Hepatic stellate cell (primary cell): Measurements from ENCODE around the gene RNF44.
"Not testable (repeated sequence)": the region's sequence is repeated elsewhere in the genome, so short reads cannot be mapped to it uniquely, and the experiment has no call there.

Experiments
- DNase-seq: peaks from one replicate; pipeline ENCODE4 v3.0.0; 2011; ENCODE audit warnings: low spot score

Gene RNF44

DNA sequence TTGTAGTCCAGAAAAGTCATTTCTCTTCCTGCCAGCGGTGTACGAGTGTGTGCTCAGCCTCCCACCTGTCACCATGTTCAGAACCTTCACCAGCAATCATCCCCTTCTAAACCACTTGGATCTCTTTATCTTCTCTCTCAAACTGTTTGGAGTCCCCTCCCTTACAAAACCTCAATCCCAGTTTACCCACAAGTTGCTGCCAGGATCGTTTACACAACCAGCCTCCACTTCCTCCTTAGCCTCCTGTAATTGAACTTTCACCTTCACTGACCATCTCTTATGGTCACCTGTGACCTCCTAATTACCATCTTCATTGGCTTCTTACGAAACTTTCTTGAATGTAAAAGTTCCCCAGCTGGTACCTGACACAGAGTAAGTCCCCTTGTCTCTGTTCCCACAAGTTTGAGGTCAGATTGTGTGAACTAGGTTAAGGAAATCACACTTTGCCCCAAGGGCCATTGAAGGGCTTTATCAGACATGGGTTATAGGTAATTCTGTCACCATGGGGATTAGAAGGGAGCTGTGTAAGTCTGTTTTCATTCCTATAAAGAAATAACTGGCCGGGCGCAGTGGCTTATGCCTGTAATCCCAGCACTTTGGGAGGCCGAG, 20.0 kb downstream of the RNF44 start:
- DNase-seq = no peak

DNA sequence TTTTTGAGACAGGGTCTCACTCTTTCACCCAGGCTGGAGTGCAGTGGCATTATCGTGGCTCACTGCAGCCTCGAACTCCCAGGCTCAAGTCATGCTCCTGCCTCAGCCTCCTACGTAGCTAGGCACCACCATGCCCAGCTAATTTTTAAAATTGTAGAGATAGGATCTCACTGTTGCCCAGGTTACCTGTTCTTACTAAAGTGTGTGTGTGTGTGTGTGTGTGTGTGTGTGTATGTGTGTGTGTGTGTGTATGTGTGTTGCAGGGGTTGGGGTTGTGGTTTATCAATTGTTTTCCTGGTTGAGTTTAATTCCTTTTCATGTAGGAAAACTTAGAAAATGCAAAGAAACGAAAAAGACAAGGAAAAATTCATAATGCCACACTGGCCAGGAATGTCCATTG, 21.8 kb downstream of the RNF44 start:
- DNase-seq = no peak

DNA sequence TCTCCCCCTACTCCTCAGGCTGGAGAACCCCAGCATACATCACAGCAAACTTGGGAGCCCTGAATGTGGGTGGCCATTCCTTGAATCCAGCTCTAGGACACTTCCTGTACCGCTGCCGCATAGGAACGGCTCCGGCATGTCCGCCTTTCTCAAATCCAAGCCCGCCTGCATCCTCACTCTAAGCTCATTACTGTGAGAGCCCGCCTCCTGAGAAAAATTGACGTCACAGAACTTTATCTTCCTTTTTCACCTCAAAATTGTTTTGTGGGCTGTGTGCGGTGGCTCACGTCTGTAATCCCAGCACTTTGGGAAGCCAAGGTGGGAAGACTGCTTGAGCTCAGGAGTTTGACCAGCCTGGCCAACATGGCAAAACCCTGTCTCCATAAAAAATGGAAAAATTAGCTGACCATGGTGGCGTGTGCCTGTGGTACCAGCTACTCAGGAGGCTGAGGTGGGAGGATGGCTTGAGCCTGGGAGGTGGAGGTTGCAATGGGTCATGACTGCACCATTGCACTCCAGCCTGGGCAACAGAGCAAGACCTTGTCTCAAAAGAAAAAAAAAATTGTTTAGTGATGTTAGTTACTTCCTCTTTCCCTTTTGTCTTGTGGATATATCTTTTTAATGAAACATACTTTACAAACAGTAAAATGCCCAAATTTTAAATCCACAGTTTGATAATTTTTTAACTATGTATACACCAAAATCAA, 22.8 kb downstream of the RNF44 start:
- DNase-seq = no peak

DNA sequence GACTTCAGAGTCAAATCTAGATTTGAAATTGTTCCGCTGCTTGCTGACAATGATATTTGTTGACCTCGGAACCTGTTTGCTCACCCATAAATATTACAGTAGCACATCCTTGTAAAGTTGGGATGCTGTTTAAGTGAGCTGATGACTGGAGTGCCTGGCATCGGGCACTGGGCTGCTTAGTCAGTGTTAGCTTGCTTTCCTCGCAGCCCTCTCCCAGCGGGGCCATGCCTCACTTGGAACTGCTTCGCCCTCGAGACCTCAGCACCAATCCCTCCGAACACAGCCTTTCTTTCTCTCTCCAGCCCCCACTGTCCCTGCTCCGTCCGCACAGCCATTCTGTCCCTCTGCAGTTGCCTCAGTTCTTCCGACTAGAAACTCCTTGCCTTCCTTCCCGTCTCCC, 23.4 kb downstream of the RNF44 start:
- no peak for DNase-seq

DNA sequence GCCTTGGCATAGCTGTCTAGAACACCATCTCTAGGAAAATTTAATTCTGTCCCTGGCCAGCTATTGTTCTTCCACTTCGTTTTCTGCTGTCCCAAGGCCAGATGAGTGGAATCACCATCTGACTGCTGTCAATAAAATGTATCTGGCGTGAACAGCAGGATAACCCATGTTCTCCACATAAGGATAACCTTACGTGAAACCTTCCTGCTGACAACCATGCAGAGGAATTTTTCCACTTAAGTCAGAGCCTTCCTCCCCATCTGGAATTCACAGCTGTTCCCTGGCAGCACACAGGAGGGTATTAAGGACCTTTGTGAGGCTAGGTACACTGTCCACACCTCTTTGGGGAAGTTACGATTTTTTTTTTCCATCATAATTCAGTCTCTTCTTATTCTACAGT, 28.6 kb downstream of the RNF44 start:
- DNase-seq = no peak

DNA sequence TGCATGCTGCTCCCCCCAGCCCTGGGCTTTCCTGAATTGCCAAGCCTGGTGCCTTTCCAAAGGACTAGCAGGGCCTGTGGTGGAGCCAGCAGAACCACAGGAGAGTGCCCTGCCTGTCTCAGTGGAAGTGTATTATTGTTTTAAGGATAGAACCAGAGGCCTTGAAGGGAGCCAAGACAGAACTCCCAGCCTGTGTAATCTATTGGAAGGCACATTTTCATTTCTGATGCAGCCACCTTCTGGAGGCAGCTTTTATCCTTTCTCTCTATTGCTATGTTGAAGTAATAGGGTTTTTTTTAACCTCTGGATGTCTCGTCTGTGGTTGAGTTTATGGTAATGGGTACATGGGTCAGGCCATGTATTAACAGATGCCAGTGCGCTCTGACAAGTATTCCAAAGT, 29.3 kb downstream of the RNF44 start:
- no peak for DNase-seq

DNA sequence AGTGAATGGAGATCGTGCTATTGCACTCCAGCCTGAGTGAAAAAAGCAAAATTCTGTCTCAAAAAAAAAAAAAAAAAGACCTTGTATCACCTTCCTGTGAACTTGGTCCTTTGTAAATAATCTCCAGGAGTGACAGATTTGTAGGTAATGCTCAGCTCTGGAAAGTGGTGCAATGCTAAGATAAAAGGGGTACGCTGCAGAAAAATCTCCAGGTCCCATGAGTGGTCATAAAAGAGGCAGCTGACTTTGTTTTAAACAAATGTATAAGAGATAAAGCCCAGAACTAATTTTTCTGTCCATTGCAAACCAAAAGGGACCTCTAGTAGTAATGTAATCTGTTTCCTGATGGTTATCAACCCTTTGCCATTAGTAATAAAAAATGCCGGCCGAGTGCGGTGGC, 33.7 kb downstream of the RNF44 start:
- no peak for DNase-seq

DNA sequence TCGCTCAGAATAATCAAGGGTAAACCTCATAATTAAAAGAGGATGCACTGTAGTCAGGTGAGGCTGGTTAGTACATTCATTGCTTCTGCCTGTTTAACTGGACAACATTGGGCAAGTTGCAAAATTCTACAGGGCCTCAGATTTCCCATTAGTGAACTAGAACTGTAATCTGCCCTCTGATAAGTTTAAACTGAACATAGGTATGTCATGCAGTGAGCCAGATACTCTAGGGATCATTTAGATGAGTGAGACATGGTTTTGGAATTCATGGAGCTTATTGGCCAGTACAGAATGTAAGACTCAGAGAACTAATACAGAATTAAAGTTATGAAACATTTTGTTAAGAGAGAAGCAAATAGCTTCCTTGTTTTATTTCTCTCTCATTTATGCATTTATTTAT, 35.9 kb downstream of the RNF44 start:
- DNase-seq = peak; percentile 74

DNA sequence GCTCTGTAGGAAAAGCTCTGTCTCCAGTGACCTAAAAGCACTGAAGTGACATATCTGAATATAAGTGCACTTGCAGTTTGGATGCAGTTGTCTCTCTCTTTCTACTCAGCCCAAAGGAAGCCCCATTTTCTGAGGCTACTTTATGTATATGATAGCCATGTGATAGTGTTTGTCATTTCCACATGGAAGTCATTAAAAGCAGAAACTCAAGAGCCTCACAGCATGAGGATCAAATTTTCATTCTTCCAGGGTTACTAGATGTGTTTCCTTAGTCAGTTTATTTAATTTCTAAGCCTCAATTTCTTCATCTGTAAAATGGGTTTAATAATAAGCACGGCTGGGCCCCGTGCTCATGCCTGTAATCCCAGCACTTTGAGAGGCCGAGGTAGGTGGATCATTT, 36.7 kb downstream of the RNF44 start:
- no peak for DNase-seq

DNA sequence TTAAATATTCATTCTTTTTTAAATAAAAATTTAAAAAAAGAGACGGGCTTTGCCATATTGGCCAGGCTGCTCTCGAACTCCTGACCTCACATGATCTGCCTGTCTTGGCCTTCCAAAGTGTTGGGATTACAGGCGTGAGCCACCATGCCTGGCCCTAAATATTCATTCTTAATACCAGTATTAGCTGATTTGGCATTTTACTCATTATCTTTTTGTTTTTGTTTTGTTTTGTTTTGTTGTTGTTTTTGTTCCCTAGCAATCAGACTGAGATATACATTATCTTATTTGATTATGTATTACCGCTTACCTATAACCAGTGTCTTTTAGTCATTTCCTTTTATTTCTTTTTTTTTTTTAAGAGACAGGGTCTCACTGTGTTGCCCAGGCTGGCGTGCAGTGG, 37.9 kb downstream of the RNF44 start:
- no peak for DNase-seq

DNA sequence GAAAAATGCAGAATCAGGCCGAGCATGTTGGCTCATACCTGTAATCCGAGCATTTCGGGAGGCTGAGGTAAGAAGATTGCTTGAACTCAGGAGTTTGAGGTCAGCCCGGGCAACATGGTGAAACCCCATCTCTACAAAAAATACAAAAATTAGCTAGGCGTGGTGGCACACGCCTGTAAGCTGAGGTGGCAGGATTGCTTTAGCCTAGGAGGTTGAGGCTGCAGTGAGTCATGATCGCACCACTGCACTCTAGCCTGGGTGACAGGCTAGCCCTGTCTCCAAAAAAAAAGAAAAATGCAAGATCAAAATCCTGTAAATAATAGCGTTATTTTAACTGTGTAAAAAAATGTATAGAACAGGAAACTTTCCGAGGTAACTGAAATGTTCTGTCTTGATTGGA, 39.4 kb downstream of the RNF44 start:
- DNase-seq = no peak

DNA sequence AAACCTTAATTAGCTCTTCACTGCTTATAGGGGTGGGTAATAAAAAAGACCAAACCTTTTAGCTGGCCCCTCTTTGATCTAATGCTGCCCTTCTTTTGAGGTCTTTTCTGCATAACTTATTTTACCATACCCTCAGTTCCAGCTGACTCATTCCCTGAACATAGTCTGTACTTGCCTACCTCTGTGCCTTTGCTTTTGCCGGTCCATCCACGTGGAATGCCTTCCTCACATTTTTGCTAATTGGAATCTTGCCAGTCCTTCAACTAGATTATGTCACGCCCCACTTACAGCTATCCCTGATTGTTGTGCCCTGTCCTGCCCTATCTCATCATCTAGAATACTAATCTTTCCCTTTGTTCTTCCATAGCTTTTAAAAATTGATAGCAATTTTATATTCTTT, 44.8 kb downstream of the RNF44 start:
- DNase-seq = no peak

DNA sequence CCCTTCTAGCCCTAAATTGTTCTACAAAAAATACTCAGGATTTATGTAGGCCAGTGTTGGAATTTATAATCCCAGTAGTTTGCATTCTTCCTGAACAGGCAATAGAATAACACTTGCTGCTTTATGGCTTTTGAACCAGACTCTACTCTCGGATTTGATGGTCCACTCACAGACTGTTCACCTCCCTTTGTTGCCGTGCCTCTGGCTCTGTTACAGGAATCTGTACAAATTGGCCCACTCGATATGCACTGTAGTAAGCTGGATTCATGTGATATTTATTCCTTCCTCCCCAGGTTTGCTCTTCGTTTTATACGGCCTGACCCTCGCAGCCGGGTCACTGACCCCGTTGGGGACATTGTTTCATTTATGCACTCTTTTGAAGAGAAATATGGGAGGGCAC, 45.3 kb downstream of the RNF44 start:
- DNase-seq = no peak

DNA sequence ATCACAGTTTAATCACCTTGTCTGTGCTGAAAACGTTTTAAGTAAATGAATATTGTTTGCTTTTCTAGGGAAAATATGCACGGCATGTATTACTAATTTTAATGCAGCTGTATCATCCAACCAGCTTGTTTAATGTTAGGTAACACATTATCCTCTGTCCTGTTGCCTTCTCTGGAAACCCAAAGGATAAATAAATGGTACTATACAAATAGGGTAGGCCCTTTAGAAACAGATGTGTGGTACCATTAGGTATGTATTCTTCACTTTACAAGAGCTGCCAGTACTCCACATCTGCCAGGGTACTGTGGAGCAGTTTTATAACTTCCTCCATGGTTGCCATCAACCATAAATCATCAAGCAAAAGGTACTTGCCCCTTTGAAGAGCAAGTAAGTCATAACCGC, 46.1 kb downstream of the RNF44 start:
- DNase-seq = no peak

DNA sequence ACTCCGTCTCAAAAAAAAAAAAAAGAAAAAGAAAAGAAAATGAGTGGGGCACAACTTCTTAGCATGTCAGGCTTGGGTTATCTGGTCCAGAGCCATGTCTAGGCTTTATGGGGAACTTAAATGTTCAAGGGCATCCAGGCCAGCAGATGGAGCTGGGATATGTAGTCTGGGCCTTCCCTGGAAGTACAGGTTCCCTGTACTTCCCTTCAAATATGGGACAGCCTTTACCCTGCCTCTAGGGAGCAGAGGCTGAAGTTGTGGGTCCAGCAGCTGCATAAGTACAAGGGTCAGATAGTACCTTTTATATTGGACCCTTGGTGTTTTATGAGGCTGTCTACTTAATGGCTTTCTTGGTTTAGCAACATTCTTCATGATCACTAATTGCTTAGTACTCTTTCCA, 46.9 kb downstream of the RNF44 start:
- no peak for DNase-seq

DNA sequence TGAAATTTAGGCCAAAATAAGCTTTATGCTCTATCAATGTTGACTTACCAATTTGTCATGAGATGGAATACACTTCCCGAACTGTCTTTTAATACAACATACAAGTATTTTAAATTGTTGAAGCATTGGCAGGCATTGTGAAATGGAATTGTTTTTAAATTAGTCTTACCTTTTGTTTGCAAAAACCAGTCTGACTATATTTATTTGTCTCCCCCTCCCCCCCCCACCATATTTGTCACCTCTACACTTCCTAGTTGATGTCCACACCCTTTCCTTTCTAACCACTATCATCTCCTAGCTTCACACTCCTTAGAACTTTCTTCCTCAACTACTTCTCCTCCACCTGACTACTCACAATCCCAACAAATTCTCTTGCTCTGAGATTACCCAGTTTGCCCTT, 48.1 kb downstream of the RNF44 start:
- no peak for DNase-seq

DNA sequence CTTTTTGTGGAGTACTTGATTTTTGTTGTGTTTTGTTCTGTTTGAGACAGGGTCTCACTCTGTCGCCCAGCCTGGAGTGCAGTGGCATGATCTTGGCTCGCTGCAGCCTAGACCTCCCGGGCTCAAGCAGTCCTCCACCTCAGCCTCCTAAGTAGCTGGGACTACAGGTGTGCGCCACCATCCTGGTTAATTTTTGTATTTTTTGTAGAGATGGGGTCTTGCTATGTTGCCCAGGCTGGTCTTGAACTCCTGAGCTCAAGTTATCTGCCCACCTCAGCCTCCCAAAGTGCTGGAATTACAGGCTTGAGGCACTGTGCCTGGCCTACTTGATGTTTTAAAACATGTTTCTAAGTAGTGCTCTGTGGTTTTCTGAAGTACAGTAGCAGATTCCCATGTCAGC, 50.0 kb downstream of the RNF44 start:
- not testable (repeated sequence) for DNase-seq

DNA sequence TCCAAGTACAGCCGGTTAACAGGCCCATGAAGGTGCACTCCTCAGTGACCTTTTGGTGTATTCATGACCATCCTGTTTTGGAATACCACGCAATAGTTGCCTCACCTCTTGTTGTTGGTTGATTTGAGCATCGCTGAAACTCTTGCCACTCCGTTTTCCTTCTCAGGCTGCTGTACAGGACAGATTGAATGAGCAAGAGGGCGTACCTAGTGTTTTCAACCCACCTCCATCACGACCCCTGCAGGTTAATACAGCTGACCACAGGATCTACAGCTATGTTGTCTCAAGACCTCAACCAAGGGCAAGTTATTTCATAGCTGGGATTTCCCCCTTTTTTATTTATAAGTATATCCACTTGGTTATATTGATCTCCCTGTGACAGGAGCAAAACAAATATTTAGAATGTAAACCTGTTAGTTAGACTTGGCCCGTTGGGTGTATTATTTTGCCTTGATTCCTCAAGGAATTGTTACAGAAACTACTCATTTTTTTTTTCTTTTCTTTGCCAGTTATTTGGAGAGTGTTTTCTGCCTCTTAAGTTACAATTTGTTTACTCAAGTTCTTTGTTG, 50.9 kb downstream of the RNF44 start:
- no peak for DNase-seq

DNA sequence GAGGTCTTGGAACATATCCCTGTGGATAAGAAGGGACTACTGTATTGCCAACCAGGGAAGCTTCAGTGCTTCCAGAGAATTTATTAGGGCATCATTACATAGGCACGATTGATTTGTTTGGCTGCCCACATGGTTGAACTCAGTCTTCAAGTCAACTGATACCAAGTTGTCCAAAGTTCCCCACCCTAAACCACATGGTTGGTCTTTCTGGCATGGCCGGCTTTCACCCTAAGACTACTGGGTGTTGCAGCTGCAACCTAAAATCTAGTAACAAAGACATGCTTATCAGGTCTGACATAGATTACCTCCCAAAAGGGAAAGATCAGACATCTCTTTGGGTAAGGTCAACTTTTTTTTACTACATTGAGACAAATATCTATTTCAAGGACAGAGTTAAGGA, 52.0 kb downstream of the RNF44 start:
- DNase-seq = no peak

DNA sequence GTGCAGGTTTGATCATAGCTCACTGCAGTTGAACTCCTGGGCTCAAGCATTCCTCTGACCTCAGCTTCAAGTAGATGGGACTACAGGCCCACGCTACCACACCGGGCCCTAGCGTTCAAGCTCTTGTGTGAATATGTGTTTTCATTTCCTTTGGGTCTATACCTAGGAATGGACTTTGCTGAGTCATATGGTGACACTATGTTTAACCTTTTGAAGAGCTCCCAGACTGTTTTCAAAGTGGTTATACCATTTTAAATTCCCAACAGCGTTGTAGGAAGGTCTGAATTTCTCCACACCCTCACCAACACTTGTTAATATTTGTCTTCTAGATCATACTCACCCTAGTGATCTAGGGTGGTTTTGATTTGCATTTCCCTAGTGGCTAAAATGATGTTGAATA, 55.5 kb downstream of the RNF44 start:
- no peak for DNase-seq
